GM12874 (cell line): ENCODE measurements around the gene TMEM169.

Experiments used
- CTCF ChIP-seq: IDR thresholded peaks from 2 replicates; pipeline ENCODE4 v1.5.1; 2011; ENCODE audit warnings: low read depth, mild to moderate bottlenecking, control low read depth, low read length, moderate library complexity; ENCODE audit not compliant: insufficient read depth

Gene TMEM169

GRCh38 chr2:216092646-216093045 is 10.9 kb downstream of the TMEM169 start:
- no peak for TF ChIP-seq CTCF

GRCh38 chr2:216094701-216095100 is 13.0 kb downstream of the TMEM169 start:
- TF ChIP-seq CTCF = no peak

GRCh38 chr2:216098421-216099334 is 17.0 kb downstream of the TMEM169 start:
- no peak for TF ChIP-seq CTCF

- no peak for TF ChIP-seq CTCF
These were observed 19.4 kb downstream of the TMEM169 start for GRCh38 chr2:216101109-216101508.

GRCh38 chr2:216103213-216103612 is 21.5 kb downstream of the TMEM169 start:
- no peak for TF ChIP-seq CTCF

GRCh38 chr2:216104691-216105090 is 23.0 kb downstream of the TMEM169 start:
- no peak for TF ChIP-seq CTCF

- TF ChIP-seq CTCF = no peak
These were observed 25.6 kb downstream of the TMEM169 start for GRCh38 chr2:216107320-216107719.
